ENCODE data around the gene FAHD2A. TPM values are rescaled to one million over a fixed set of nuclear protein-coding genes. Genes with fewer than 3 reads are reported as not detected.
A peak's percentile ranks its signal among the peaks of the same experiment; 100 is the strongest.
"Not testable (repeated sequence)": the region's sequence is repeated elsewhere in the genome, so short reads cannot be mapped to it uniquely, and the experiment has no call there.

Gene FAHD2A
- total and polyA plus RNA-seq, 2 experiments from 2014 or later = 27.6 to 51.0 TPM

GRCh38 chr2:95414015-95414594 lies 11.6 kb downstream of the FAHD2A start:
- H3K27me3 Mint-ChIP-seq (ENCODE audit: insufficient read depth, low read depth, poor library complexity); H2AFZ ChIP-seq; H3K27me3 ChIP-seq (ENCODE audit: insufficient read depth); H3K4me3 ChIP-seq; H3K79me2 ChIP-seq (replicated peaks; ENCODE audit: insufficient read depth); H3K4me3 Mint-ChIP-seq; H3K4me2 ChIP-seq; H4K20me1 ChIP-seq (replicated peaks; ENCODE audit: insufficient read depth); H3K27ac Mint-ChIP-seq; H3K4me1 Mint-ChIP-seq; H3K36me3 ChIP-seq (ENCODE audit: insufficient read depth); H3K9me2 ChIP-seq (ENCODE audit: insufficient read depth); H3K27ac ChIP-seq (ENCODE audit: low read depth); H3K4me1 ChIP-seq (ENCODE audit: insufficient read depth); H3K9me3 Mint-ChIP-seq; H3F3A ChIP-seq (replicated peaks; ENCODE audit: low read depth): not testable (repeated sequence)
- peaks cover 13% of the 10 kb centered on the region; the same call in 1 of the 3 replicates for H3K36me3 Mint-ChIP-seq (ENCODE audit: low read depth)
- peak; percentile 79 to 83 for TF ChIP-seq CTCF (conservative IDR thresholded peaks at IDR 0.05; ENCODE audit: low read depth in 2 of 2)
- peak; percentile 99 for ATAC-seq
- DNase-seq (ENCODE audit: low spot score) = peak; percentile 82

DNA sequence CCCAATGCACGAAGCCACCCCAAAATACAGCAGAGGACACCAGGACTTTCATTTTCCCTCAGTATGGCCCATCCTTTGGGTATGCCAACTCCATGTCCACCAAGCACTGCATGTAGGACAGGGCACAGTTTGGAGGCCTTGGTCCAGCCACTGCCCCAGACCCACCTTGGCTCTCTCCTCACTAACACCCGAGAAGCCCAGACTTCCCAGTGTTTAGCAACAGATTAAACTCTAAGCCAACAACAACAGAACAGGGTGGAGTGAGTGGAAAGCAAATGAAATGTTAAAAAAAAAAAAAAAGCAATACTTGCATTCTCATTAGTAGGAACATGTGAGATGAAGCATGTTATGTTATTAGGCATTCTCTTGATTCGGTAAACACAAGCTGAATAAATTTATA lies 12.6 kb downstream of the FAHD2A start:
- not testable (repeated sequence) for H3K36me3 ChIP-seq (ENCODE audit: insufficient read depth); H3F3A ChIP-seq (replicated peaks; ENCODE audit: low read depth); ATAC-seq; H3K36me3 Mint-ChIP-seq (ENCODE audit: low read depth); H4K20me1 ChIP-seq (replicated peaks; ENCODE audit: insufficient read depth); H3K9me2 ChIP-seq (ENCODE audit: insufficient read depth); H3K4me3 ChIP-seq; H3K4me3 Mint-ChIP-seq; H3K27ac ChIP-seq (ENCODE audit: low read depth); H3K9me3 Mint-ChIP-seq; H3K27ac Mint-ChIP-seq; H3K27me3 Mint-ChIP-seq (ENCODE audit: insufficient read depth, low read depth, poor library complexity); H2AFZ ChIP-seq; DNase-seq (ENCODE audit: low spot score); H3K4me1 Mint-ChIP-seq; H3K27me3 ChIP-seq (ENCODE audit: insufficient read depth); H3K79me2 ChIP-seq (replicated peaks; ENCODE audit: insufficient read depth); H3K4me1 ChIP-seq (ENCODE audit: insufficient read depth); H3K4me2 ChIP-seq

- H4K20me1 ChIP-seq (replicated peaks; ENCODE audit: insufficient read depth); H3K36me3 ChIP-seq (ENCODE audit: insufficient read depth); DNase-seq (ENCODE audit: low spot score); H3K9me2 ChIP-seq (ENCODE audit: insufficient read depth); H3K4me3 Mint-ChIP-seq; H3K9me3 Mint-ChIP-seq; H3K4me1 Mint-ChIP-seq; H3K4me2 ChIP-seq; H3K27me3 ChIP-seq (ENCODE audit: insufficient read depth); H3K27me3 Mint-ChIP-seq (ENCODE audit: insufficient read depth, low read depth, poor library complexity); H3K36me3 Mint-ChIP-seq (ENCODE audit: low read depth); H2AFZ ChIP-seq; H3F3A ChIP-seq (replicated peaks; ENCODE audit: low read depth); H3K4me3 ChIP-seq; H3K27ac ChIP-seq (ENCODE audit: low read depth); ATAC-seq; H3K4me1 ChIP-seq (ENCODE audit: insufficient read depth); H3K27ac Mint-ChIP-seq; H3K79me2 ChIP-seq (replicated peaks; ENCODE audit: insufficient read depth): not testable (repeated sequence)
These were observed 13.1 kb downstream of the FAHD2A start for GRCh38 chr2:95415561-95415960.

DNA sequence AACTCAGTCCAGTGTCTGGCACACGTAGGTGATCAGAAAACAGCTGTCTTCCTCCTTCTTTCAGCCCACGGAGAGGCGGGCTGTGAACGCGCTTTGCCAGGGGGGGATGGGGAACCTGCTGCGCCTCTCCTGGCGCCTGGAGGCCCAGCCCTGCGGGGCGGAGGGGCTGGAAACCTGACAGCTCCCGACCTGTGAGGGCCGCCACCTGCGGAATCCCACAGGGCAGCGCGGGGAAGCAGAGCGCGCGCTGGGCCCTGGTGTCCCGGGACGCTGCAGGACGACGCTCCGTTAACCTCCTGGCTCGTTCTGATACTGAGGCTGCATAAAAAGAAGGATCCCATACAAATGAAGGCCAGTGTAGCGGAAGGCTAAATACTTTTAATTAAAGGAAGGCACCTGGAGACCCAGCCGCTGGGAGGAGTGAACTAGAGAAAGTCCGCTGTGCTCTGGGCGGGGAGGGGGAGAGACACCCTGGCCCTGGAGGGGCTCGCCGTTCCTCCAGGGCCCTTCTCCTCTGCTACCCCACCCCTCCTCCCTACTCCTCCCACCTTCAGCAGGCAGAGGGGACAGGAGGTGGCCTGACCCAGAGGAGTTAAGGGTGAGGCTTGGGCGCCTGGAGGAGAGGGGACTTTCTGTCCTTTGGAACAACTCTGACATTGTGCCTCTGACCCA lies 24.8 kb downstream of the FAHD2A start:
- H3K4me2 ChIP-seq = peak overlapping the region; percentile 71
- not testable (repeated sequence) for H3K36me3 Mint-ChIP-seq (ENCODE audit: low read depth); H3K4me1 Mint-ChIP-seq; H3K9me3 Mint-ChIP-seq; H3K9me2 ChIP-seq (ENCODE audit: insufficient read depth); H4K20me1 ChIP-seq (replicated peaks; ENCODE audit: insufficient read depth); H2AFZ ChIP-seq; H3K27me3 ChIP-seq (ENCODE audit: insufficient read depth); H3K27ac Mint-ChIP-seq; H3K36me3 ChIP-seq (ENCODE audit: insufficient read depth); H3F3A ChIP-seq (replicated peaks; ENCODE audit: low read depth); DNase-seq (ENCODE audit: low spot score); H3K27ac ChIP-seq (ENCODE audit: low read depth); H3K27me3 Mint-ChIP-seq (ENCODE audit: insufficient read depth, low read depth, poor library complexity); H3K79me2 ChIP-seq (replicated peaks; ENCODE audit: insufficient read depth); H3K4me1 ChIP-seq (ENCODE audit: insufficient read depth)
- ATAC-seq = peak; percentile 96
- peak overlapping the region; percentile 44; the same call in 1 of the 3 replicates for H3K4me3 Mint-ChIP-seq
- peak overlapping the region; percentile 42 for H3K4me3 ChIP-seq

DNA sequence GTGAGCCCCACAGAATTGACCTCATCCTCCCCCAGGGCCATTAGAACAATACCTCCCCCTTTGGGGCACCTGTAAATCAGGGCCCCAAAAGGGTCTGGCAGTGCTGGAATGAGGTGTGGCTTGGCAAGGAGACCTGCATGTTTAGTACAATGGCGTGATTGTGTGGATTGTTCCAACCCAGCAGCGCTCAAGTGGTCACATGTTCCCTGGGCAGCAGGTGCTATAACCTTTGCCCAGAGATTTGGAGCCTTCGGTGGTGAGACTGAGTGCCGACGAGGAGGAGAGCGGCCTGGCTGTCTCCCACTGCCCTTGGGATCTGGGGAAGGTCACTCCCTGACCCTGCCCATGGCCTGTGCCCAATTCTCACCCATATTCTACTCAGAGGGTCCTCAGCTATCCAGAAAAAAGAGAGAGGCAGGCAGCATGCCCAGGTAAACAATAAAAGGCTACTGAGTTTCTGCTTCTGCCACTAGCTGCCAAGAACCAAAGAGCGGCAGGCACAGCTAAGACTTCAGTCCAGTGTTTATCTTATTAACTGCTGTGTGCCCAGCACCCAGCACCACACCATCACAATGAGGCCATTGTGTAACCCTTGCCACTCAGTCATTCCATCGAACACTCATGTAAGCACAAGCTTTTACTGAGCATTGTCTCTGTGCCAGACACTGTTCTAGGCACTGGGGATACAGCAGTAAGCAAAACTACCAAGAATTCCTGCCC lies 27.4 kb downstream of the FAHD2A start:
- H4K20me1 ChIP-seq (replicated peaks; ENCODE audit: insufficient read depth); H3K79me2 ChIP-seq (replicated peaks; ENCODE audit: insufficient read depth); H3K9me3 Mint-ChIP-seq; H3K4me3 ChIP-seq; H3K9me2 ChIP-seq (ENCODE audit: insufficient read depth); ATAC-seq; H3K27me3 ChIP-seq (ENCODE audit: insufficient read depth); H3K4me2 ChIP-seq; H3K27ac Mint-ChIP-seq; H3K36me3 Mint-ChIP-seq (ENCODE audit: low read depth); H3K4me3 Mint-ChIP-seq; H3K4me1 ChIP-seq (ENCODE audit: insufficient read depth); H3F3A ChIP-seq (replicated peaks; ENCODE audit: low read depth); H3K36me3 ChIP-seq (ENCODE audit: insufficient read depth); H2AFZ ChIP-seq; H3K27me3 Mint-ChIP-seq (ENCODE audit: insufficient read depth, low read depth, poor library complexity); DNase-seq (ENCODE audit: low spot score); H3K4me1 Mint-ChIP-seq; H3K27ac ChIP-seq (ENCODE audit: low read depth): not testable (repeated sequence)

DNA sequence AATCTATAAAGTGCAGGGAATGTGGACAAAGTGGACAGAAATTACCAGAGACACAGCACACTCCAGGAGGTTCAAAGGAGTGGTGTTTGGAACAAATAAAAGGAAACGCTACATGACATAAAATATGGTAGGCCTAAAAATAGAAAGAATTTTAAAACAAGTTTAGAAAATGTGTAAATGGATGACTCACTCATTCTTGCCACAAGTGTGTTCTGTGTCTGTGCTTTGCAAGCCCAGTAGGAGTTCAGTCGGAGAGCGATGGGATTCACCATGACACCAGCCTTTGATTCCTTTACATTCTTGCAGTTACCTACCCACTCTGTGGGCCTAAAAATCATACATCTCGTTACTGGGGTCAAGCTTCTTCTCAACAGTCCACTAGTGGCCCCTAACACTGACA lies 30.9 kb downstream of the FAHD2A start:
- H3K27ac Mint-ChIP-seq; H3F3A ChIP-seq (replicated peaks; ENCODE audit: low read depth); H3K4me3 Mint-ChIP-seq; H3K4me2 ChIP-seq; H3K4me1 ChIP-seq (ENCODE audit: insufficient read depth); H2AFZ ChIP-seq; H3K79me2 ChIP-seq (replicated peaks; ENCODE audit: insufficient read depth); H3K9me3 Mint-ChIP-seq; H3K27me3 ChIP-seq (ENCODE audit: insufficient read depth); H3K27me3 Mint-ChIP-seq (ENCODE audit: insufficient read depth, low read depth, poor library complexity); ATAC-seq; H4K20me1 ChIP-seq (replicated peaks; ENCODE audit: insufficient read depth); H3K9me2 ChIP-seq (ENCODE audit: insufficient read depth); DNase-seq (ENCODE audit: low spot score); H3K36me3 ChIP-seq (ENCODE audit: insufficient read depth); H3K36me3 Mint-ChIP-seq (ENCODE audit: low read depth); H3K4me1 Mint-ChIP-seq; H3K27ac ChIP-seq (ENCODE audit: low read depth); H3K4me3 ChIP-seq: not testable (repeated sequence)

All from GM23338 (cell line).